Stimulated activated CD8-positive, alpha-beta memory T cell treated with anti-CD3 and anti-CD28 coated beads, Interleukin-4, amount 100 ng/mL, for 1 hour (primary cell): Measurements from ENCODE around the gene SLC25A33.

ENCODE experiments used
- DNase-seq, 2 donors: peaks; one replicate each; pipeline ENCODE4 v3.0.0-alpha.2; 2020; ENCODE audit warnings: low read depth in 2 of 2, low spot score in 1 of 2

SLC25A33 gene

DNA sequence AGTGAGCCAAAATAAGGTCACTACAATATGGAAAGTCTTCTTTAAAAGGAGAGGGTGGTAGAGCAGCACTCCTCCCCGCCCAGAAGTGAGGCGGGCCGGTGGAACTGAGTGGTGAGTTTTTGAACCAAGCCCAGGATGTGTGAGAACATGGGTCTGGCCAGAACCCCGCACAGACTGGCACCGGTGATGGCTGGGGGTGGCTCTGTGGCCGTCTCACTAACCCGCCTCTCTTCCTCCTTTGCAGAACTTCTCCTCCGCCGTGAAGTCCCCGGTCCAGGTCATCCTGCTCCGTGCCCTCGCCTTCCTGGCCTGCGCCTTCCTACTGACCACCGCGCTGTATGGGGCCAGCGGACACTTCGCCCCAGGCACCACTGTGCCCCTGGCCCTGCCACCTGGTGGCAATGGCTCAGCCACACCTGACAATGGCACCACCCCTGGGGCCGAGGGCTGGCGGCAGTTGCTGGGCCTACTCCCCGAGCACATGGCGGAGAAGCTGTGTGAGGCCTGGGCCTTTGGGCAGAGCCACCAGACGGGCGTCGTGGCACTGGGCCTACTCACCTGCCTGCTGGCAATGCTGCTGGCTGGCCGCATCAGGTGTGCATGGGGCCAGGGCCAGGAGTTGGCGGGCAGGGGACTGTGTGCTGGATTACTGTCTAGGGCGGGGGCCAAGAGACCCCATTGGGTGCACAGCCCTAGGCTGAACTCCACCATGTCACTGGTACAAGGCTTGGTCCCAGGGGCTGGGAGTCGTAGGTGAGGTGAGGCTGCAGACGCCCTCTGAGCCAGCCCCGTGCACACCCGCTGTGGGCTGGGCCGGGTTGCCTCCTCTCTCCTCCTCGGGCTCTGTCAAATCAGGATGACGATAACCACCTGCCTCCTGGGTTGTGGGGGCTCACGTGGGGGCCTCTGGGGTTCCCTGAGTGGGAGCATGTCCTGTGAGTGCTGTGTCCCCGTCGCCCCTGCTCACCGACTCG lies 61.9 kb downstream of the SLC25A33 start:
- DNase-seq = no peak

DNA sequence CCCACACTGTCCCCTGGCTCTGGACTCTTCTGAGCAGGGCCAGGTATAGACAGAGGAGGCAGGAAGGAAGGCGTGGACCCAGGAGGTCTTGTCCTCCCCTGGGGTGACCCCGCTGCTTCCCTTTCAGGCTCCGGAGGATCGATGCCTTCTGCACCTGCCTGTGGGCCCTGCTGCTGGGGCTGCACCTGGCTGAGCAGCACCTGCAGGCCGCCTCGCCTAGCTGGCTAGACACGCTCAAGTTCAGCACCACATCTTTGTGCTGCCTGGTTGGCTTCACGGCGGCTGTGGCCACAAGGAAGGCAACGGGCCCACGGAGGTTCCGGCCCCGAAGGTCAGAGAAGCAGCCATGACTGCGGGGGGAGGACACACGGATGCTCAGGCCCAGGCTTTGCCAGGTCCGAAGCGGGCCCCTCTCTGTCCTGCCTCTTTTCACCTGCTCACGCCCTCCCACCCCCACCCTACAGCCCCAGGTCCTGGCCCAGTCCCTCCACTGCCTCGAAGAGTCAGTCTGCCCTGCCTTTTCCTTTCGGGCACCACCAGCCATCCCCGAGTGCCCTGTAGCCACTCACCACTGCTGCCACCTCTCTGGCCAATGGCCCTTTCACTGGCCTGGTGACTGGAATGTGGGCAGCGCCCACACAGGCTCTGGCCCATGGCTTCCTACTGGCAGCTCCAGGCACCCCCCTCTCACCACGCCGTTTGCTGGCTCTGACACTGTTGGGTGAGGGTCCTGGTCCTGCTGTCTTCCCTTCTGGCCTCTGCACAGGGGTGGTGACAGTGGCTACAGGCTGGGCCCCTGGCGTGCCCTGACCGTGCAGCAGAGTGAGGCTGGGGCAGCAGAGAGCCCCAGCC lies 62.9 kb downstream of the SLC25A33 start:
- DNase-seq = no peak

DNA sequence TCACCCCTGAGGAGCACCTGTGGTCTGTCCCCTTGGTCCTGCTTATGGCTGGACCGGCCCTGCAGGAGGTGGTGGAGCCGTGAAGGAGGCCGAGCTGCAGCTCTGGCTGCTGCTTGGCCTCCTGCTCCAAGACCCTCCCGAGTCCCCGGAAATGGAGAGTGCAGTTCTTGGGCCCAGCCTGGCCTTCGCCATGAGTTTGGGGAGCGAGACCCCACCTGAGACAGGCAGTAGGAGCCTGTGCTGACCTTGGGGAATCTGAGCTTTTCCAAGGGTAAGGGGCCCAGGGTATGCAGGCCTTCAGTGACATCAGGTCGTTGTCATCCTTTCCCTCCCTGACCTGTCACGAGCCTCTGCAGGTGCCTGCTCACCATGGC lies 63.5 kb downstream of the SLC25A33 start:
- no peak for DNase-seq

DNA sequence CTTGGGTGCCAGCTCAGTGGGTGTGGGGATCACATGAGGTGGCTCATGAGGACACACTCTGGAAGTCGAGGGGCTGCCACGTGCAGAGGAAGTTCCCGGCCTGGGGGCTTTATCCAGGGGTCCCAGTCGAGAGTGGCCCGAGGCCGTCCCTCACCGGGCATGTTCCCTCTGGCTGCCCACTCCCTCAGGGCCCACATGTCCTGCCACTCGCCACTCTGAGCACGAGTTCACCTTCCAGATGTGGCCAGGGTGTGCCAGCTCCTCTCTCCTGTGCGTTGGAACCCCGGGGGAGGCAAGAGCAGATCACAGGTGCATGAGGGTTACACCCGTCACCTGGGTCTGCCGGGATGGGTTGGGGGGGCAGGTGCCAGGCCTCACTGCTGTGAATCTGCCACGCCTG lies 64.0 kb downstream of the SLC25A33 start:
- no peak for DNase-seq

DNA sequence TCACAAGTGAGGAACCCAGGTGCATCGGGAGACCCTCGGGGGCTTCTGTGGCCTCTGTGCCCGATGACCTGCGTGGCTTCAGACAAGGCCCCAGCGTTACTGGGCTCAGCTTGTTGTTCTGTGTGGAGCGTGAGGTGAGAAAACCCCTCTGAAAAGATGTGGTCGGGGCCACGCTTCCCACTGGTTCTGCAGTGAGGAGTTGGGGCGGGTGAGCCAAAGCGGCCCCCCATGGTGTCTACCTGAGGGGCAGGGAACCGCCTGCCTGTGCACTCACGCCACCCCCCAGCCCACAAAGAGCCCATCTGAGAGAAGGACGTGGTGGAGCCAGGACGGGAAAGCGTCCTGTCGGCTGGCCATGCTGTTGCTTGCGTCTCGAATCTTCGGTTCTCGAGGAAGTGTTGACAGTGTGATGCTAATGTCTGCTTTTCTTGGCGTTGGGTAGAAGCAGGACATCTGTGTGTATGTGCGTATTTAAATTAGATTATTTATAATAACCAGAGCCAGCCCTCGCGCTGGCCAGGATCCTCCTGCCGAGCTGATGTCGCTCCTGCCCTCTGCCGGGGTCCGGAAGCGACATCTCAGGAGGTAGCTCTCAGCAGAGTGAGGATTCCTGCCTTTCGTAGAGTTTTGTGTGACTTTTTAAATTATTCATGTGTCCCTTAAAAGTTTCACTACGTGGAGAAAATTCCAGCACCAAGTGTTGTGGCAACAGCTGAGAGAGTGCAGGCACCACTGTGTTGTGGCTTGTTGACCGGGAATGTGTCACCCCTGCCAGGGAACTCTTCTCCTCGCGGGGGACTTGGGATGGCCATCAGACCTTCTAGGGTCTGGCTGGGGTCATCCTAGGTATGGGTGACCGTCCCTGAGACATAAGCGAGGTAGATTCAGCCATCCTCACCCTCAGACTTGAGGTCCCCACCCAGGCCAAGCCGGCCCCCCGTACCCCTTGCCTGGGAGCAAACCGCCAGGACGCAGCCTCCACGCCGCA lies 64.8 kb downstream of the SLC25A33 start:
- no peak for DNase-seq

DNA sequence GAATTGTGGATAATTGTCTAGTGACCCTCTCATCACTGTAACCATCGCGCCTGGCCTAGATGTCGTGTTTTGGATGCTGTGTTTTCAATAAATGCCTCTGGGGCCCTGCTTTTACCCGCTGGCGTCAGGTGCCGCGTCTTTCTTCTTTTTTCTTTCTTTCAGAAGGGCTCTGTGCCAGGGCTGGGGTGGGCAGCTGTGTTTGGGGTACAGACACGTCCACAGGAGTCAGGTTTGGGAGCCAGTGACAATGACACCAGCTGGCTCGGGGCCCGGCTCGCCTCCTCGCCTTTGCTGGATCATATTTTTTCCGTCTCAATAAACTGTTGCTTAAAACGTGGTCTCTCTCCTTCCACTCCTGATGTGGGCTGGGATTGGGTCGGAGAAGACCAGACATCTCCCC lies 65.6 kb downstream of the SLC25A33 start:
- DNase-seq = no peak

DNA sequence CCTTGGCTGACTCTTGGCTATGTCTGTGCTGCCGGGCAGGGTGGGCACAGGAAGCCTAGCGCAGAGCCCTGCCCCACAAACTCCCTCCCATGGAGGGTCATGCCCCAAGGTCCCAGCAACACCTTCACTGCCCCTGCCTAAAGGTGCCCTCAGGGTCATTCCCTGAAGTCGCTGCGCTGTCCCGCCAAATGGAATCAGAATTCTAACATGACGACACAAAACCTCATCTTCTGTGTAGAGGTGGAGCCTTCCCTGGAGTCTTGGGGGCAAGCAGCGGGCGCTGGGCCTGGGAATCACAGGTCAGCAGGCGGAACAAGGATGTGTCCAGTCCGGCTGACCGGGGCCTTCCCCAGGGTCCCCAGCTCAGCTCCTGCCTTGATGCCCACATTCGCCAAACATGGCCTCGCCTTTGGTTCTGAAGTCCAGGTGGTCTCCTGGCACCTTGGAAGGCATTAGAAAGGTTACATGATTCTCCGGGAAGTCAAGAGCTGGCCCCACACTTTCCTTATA lies 66.7 kb downstream of the SLC25A33 start:
- DNase-seq = no peak

DNA sequence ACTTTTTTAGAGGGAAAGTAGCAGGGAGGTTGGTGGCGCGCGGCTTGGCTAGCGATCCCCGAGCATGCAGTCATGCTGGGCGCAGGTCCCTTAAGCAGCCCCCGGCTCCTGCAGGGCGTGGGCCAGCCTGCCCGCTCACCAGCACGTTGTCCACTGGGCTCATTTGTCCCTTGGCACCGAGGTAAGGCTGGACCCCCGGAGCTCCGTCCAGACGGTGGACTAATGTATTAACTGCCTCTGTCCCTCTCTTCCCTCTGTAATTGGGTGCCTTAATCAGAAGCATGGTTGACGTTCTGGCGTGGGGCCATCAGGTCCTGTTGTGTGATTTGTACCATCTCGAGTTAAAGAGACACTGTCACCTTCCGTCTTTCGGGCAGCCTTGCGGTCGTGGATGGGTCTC lies 67.2 kb downstream of the SLC25A33 start:
- no peak for DNase-seq

DNA sequence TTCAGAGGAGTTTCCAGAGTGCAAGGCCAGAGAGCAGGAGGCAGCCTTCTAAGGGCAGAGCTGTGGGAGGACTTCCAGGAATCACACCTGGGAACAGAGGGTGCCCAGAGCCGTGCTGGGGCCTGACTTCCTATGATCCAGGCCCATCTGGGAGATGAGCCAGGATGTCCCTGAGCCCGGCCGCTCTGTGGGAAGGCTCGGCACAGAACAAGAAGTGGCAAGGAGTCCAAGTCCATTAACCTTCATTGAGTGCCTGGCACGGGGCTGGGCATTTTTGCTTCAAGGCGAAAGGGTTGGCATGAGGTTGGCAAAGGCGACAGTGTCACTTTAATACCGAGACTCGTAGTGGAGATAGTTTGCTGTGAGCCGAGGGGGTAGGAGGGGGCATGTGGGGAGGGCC lies 67.7 kb downstream of the SLC25A33 start:
- DNase-seq = no peak

DNA sequence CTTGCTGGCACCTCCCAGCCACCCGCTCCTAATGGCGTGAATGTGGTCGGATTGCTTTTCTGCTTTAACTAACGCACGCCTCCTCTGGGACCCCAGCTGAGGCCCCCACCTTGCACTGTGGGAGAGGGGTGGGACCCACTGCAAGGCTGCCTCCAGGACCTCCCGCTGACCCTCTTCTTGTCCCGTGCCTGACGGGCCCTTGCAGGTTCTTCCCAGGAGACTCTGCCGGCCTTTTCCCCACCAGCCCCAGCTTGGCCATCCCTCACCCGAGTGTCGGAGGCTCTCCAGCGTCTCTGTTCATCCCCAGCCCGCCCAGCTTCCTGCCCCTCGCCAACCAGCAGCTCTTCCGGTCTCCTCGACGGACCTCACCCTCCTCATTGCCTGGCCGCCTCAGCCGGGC lies 68.1 kb downstream of the SLC25A33 start:
- no peak for DNase-seq

DNA sequence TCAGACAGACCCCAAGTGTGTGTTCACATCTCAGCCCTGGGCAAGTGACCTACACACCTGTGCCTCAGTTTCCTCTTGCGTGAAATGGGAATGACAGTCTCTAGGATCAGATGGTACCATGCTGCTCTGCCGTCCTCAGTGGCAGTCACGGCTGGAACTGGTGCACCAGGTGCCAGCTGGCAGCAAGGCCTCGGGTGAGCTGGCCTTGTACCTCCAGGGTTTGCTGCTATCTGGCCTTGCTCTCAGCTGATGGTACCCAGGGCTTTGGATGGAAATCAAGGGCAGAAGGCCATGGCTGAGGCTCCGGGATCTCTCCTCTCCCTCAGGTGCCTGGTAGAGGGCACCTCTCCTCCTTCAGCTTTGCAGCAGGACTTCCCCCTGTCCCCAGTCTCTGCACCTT lies 70.7 kb downstream of the SLC25A33 start:
- DNase-seq = no peak

DNA sequence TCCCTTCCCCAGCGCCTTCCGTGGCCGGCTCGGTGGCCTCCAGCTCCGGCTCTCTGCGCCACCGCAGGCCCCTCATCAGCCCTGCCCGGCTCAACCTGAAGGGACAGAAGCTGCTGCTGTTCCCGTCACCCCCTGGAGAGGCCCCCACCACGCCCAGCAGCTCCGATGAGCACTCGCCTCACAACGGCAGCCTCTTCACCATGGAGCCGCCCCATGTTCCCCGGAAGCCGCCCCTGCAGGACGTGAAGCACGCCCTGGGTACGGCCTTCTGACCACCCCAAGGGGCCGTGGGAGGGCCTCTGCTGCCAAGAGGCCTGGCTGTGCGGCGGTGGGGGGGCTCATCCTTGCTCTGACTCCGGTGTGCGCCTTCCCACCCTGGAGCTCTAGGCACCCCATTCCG lies 71.3 kb downstream of the SLC25A33 start:
- DNase-seq = no peak

DNA sequence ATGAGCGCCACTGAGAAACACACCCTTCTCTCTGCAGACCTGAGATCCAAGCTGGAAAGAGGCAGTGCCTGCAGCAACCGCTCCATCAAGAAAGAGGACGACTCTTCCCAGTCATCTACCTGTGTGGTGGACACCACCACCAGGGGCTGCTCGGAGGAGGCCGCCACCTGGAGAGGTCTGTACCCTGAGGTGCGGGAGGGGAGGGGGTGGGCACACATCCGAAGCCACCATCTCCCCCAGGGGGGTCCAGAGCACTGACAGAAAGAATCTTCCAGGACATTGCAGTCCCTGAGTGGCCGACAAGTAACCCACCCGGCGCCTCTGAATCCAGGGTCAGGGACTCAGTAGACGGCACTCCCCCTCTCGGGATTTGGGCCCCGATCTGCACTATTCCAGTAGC lies 72.5 kb downstream of the SLC25A33 start:
- no peak for DNase-seq

DNA sequence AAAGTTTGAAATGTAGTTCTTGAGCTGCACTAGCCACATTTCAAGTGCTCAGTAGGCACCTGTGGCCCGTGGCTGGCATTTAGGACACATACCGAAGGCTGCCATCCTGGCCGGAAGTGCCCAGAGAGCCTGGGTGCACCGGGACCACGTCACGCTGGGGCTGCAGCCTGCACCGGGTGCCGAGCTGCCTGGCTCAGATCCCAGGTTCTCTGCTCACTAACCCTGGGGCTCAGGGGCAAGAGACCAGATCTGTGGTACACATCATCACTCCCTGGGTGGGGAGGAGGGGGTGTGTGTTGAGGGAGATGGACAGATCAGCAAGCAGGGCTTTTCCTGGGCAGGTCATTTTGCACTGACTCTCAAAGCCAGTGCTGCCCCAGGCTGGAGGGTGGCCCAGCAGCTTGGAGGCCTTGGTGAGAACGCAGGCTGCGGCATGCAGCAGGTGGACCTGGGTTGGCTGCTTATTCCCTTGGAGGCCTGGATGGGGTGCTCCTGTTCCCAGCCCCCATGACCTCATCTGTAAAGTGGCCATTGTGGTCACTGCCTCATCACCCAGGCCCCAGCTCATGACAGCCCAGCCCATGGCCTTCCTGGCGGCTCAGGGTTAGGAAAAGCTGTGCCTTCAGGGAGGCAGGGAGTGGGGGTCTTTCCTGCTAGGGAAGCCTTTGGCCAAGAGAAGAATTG lies 73.0 kb downstream of the SLC25A33 start:
- DNase-seq = no peak

DNA sequence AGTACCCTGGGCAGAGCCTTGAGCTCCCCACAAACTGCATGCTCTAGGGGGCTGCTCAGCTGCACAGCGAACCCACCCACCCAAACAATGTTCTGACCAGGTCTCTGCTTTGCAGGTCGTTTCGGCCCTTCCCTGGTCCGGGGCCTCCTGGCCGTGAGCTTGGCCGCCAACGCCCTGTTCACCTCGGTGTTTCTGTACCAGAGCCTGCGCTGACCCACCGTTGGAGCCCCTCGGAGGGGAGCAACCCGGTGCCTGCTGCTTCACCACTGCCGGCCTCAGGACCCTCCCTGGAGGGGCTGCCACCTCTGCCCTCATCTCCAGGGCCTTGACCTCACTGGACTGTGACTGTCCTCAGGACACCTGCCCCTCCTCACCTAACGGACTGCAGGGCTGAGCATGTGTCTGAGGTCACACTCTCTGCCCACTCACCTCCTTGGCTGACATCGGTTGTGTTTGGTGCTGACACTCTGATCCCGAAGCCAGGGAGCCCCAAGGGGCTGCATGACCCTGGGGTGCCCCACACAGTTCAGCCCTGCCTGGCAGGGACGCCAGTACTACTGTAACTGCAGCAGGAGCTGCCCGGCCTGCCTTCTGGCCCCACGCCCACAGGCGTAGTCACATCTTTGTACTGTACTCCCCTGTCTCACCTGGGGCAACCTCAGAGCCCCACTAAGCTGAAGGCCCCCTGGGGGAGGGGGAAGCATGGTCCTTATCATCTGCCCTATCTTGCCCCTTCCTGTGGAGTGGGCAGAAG lies 73.8 kb downstream of the SLC25A33 start:
- no peak for DNase-seq

DNA sequence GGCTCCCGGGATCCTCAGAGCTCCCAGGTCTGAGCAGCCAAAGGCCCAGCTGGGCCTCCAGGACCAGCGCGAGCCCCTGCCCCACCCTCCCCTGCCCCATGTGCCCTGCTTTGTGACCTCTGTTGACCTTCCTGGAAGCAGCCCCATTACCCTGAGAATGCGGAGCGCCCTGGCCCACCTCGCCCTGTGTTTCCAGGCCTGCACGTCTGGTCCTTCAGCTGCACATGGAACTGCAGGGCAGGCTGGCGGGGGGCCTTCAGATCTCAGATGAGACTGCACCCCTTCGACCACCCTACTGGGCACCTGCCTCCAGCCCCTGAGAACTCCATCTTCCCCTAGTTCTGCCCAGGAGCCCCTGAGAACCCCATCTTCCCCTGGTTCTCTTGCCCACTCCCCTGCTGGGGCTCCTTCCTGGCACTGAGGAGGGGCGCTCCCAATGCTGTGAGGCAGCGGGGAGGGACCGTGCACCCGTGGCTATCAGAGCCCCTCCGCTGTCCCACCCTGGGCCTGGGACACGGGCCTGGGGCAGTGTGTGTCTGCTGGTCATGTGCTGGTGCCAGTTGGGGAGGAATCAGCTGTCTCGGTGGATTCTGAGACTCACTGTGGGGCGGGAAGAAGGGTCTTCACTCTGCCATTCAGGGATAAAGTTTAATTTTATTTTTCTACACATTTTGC lies 74.5 kb downstream of the SLC25A33 start:
- no peak for DNase-seq

DNA sequence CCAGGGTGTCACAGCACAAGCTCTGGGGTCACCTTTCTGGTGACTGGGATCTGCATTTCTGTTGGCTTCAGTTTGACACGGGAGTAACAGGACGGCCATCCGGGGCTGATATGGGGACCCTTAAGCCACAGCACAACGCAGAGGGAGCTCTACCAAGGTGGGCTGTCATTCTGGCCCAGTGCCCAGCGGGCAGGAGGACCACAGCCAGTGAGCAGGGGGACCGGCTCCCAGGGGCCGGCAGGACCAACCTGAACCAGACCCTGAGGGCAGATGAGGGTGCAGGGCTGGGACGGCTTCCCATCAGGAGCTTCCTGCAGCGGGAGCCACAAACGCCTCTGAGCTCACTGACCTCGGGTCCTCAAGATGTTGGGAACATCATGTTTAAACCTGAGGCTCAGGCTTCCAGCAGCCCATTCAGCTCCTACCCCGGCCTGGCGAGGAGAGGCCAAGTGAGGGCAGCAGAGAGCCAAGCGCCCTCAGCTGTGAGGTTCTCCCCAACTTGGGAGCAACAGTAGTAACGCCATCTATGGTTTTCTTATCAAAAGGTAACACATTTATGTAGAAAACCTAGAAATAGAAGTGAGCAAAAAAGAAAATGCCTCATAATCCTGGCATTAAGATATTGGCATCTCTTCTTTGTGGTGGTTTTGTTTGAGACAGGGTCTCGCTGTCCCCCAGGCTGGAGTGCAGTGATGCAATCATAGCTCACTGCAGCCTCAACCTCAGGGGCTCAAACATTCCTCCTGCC lies 76.2 kb downstream of the SLC25A33 start:
- no peak for DNase-seq
